GM18505 (cell line): Measurements from ENCODE around the gene ANKRD60.

Experiments
- ATAC-seq: cut with Tn5 transposase; IDR thresholded peaks from one replicate; pipeline ENCODE4 v1.9.1; 2021; ENCODE audit not compliant: unreplicated experiment
- POLR2A ChIP-seq: IDR thresholded peaks from 4 replicates; pipeline ENCODE4 v1.6.1; 2011; ENCODE audit warnings: borderline replicate concordance; ENCODE audit not compliant: insufficient read depth, insufficient read length; ENCODE audit errors: extremely low read depth

The ANKRD60 gene

GRCh38 chr20:58237318-58238132 lies 9.1 kb upstream of the ANKRD60 start:
- TF ChIP-seq POLR2A = no peak
- ATAC-seq = no peak

GRCh38 chr20:58236612-58237317 lies 8.3 kb upstream of the ANKRD60 start:
- peak; percentile 87 for ATAC-seq
- TF ChIP-seq POLR2A = no peak

DNA sequence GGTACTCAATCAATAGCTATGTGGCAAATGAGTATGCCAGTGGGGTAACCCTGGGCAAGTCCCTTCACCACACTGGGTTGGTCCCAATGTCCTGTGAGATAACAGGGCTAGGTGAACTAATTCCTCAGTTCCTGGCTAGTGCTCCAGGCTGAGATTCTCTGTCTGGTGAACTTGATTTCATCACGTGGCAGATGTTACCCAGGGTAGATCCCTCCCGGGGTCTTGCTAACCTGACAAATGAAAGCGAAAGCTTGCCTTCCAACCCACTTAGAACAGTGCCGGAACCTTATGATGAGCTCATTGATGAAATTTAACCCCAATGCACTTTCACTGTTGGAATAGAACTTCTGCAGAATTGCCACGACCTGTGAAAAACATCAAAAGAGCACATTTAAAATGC lies 6.6 kb upstream of the ANKRD60 start:
- ATAC-seq = no peak
- no peak for TF ChIP-seq POLR2A

GRCh38 chr20:58233881-58234528 lies 5.6 kb upstream of the ANKRD60 start:
- no peak for ATAC-seq
- TF ChIP-seq POLR2A = no peak

- TF ChIP-seq POLR2A = no peak
Measured at GRCh38 chr20:58233393-58233792, 4.9 kb upstream of the ANKRD60 start.

DNA sequence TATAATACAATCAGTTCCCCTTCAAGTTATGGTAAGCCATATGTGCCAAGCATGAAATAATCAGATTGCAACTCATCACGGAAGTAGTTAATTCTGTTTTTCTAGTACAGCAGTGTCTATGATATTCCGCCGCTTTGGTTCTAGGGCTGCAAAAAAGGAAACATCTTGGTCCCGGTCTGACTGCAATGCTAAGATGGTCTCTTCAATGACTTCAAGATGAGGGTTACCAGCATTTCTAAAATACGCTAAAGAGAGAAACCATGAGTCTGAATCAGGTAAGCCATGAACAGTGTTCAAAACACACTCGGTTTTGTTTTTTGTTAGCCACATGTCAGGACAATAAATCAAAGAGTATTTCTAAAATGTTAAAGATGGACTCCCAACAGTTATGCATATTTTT lies 3.2 kb upstream of the ANKRD60 start:
- TF ChIP-seq POLR2A = no peak
- no peak for ATAC-seq

More at GRCh38 chr20:58233393-58233792, 4.9 kb upstream of the ANKRD60 start:
- no peak for ATAC-seq

GRCh38 chr20:58229198-58229798 lies 845 bp upstream of the ANKRD60 start:
- TF ChIP-seq POLR2A = no peak
- no peak for ATAC-seq

DNA sequence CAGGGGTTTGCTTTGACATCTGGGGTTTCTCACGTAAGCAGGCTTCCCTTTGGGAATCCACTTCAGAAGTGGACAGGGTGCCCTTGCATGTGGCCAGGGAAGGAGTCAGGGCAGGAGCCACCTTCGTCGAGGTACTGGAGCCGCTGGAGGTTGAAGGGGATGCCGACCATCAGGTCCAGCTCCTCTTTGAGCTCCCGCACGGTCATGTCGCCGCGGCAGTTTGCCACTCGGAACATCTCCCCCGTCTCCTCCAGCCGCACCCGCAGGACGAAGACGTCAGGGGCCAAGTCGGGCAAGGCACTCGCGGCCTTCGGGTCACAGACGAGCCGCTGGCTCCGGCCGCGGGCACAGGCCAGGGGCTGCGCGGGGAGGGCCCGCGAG lies 360 bp downstream of the ANKRD60 start:
- ATAC-seq = no peak
- TF ChIP-seq POLR2A = no peak

DNA sequence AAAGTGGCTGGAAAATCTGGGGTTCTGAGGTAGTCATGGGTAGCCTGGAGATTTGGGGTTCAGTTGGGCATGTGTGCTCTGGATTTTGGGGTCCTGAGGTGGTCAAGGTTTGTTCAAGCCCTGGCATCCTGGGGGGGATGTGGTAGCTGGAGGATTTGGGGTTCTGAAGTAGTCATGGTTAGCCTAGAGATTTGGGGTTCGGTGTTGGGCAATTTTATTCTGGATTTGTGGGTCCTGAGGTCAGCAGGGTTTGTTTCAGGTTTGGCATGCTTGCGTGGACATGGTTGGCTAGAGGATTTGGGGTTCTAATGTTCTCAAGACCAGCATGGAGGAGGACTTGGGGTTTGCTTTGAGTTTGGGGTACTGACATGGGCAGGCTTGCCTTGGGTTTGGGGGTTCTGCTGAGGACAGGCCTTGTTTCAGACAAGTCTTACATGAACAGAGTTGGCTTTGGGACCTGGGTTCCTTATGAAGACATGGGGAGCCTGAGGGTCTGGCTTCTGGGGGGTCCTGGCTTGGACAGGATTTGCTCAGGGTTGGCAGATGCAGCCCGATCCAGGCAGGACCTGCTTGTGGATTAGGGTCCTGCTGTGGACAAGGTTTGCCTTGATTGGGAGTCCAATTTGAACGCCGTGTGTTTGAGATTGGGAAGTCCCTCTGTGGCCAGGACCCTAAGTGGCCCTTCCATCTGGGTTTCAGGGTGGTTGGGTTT lies 906 bp downstream of the ANKRD60 start:
- TF ChIP-seq POLR2A = no peak
- ATAC-seq = no peak

DNA sequence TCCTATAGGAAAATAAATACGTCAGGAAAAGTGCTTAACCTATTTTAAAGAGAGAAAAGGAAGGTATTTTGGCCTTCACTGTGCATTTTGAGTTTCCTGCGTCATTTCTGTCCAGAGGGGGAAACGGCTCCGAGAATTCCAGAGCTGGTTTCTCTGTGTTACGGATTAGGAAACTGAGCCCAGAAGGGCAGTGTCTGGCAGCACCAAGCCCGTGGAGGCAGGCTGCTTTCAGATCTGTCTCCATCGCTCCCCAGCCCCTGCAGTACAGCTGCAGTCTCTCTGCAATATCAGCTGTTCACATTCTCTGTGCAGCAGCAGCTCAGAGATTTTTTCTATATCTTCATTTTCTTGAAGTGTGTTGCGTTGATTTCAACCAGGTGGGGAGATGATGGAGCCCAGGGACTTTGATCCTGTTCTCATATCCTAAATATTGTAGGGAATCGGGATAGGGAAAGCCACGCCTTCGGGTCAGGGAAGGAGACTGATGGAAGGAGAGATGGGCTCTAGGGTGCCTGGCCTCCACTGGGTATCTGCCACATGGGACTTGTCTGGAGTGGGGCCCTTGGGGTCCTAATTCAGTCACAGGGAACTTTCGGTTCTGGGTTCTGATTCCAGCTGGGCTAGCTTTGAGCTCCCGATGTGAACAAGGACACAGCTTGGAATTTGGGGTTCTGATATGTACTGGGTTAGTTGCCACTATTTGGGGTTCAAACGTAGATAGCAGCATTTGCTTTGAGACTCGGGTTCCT lies 2.8 kb downstream of the ANKRD60 start:
- no peak for ATAC-seq
- no peak for TF ChIP-seq POLR2A

DNA sequence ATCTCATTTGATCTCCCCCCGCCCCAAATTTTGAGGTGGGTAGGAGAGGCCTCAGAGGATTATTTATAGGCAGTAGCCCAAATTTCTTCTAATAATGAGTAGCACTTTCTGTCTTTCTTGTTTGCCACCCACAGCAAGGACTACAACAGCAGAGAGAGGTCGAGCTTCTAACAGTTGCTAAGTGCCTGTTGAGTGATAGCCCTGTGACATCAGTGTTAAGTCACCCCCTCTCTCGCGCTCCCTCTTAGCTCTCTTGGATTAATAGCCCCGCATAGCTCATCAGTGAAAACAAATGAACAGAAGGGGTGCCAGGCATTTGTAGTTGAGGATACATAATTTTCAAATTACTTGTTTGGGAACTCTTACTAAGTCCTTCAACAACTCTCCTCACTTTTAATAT lies 3.5 kb downstream of the ANKRD60 start:
- no peak for ATAC-seq

DNA sequence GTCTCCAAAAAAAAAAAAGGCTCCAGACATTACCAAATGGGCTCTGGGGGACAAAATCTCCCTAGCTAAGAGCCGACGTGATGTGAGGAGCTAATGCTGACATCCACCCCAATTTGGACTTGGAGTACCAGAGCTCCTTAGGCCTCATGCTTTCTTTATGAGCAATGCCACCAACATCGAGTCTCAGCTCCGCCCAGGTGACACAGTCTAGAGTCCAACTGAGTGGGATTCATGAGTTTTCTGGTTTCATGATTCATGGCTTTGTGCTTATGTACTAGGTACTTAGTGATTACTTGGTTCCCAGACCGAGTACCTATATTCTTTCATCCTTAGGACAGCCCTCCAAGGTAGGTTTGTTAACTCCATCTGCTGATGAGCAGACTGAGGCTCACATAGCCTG lies 4.4 kb downstream of the ANKRD60 start:
- no peak for ATAC-seq

More for the DNA sequence above, 3.5 kb downstream of the ANKRD60 start:
- TF ChIP-seq POLR2A = no peak

More for the DNA sequence above, 4.4 kb downstream of the ANKRD60 start:
- no peak for TF ChIP-seq POLR2A
